HEK293 (cell line): ENCODE measurements around the gene RIC8B.

Source experiments
- CTCF ChIP-seq: fragments of 450-650 bp; formaldehyde crosslinking; IDR thresholded peaks from 2 replicates; pipeline ENCODE4 v1.5.1; 2016; ENCODE audit warnings: missing biosample characterization, missing genetic modification characterization
- KLF8 ChIP-seq: fragments of 450-650 bp; formaldehyde crosslinking; IDR thresholded peaks from 2 replicates; pipeline ENCODE4 v1.5.1; 2016; ENCODE audit warnings: missing biosample characterization, missing genetic modification characterization
- PRDM1 ChIP-seq: fragments of 450-650 bp; formaldehyde crosslinking; IDR thresholded peaks from 2 replicates; pipeline ENCODE4; 2016; ENCODE audit warnings: missing biosample characterization, missing genetic modification characterization
- ZBTB20 ChIP-seq: fragments of 450-650 bp; formaldehyde crosslinking; IDR thresholded peaks from 2 replicates; pipeline ENCODE4 v1.5.1; 2016; ENCODE audit warnings: missing biosample characterization, missing genetic modification characterization
- ZNF24 ChIP-seq: fragments of 450-650 bp; formaldehyde crosslinking; IDR thresholded peaks from 2 replicates; pipeline ENCODE4 v1.5.1; 2016; ENCODE audit warnings: missing biosample characterization, missing genetic modification characterization
- ZNF26 ChIP-seq: fragments of 450-650 bp; formaldehyde crosslinking; IDR thresholded peaks from 2 replicates; pipeline ENCODE4 v1.5.1; 2016; ENCODE audit warnings: missing biosample characterization, missing genetic modification characterization
- ZNF404 ChIP-seq: fragments of 450-650 bp; formaldehyde crosslinking; IDR thresholded peaks from 2 replicates; pipeline ENCODE4 v1.5.1; 2017; ENCODE audit warnings: missing biosample characterization, missing genetic modification characterization
- ZNF600 ChIP-seq: fragments of 450-650 bp; formaldehyde crosslinking; IDR thresholded peaks from 2 replicates; pipeline ENCODE4 v1.5.1; 2016; ENCODE audit warnings: missing biosample characterization, missing genetic modification characterization
- TF ChIP-seq, protein P1 (sequence below): fragments of 450-650 bp; formaldehyde crosslinking; IDR thresholded peaks from 2 replicates; pipeline ENCODE4 v1.5.1; 2017; ENCODE audit warnings: missing biosample characterization, missing genetic modification characterization
- TF ChIP-seq, protein P2 (sequence below): fragments of 450-650 bp; formaldehyde crosslinking; IDR thresholded peaks from 2 replicates; pipeline ENCODE4 v1.5.1; 2016; ENCODE audit warnings: missing biosample characterization, missing genetic modification characterization
- TF ChIP-seq, protein P3 (sequence below): sonication (generic); formaldehyde crosslinking; IDR thresholded peaks from 2 replicates; pipeline ENCODE4 v1.8.1; 2022; ENCODE audit warnings: mild to moderate bottlenecking, moderate library complexity, missing genetic modification reagents
- TF ChIP-seq, protein P4 (sequence below): fragments of 450-650 bp; formaldehyde crosslinking; IDR thresholded peaks from 2 replicates; pipeline ENCODE4 v1.5.1; 2016; ENCODE audit warnings: missing biosample characterization, missing genetic modification characterization

DNA sequence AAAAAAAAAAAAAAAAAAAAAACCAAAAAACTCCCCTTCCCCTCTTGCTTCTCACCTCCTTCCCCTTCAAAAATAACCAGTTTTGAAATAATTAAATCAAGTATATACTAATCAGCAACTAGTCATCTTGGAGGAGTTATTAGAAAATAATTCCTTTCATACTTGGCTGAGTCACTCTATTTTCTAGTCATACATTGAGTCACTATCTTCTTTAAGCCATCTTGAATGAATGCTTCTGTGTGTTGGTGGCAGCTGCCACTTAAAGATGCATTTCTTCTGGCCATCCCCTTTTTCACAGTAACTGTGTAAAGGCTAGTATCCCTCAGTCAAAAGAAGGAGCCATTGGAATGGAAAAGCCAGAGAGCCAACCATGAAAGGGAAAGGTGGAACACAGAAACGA lies 97.0 kb downstream of the RIC8B start:
- TF ChIP-seq, protein P1, sequence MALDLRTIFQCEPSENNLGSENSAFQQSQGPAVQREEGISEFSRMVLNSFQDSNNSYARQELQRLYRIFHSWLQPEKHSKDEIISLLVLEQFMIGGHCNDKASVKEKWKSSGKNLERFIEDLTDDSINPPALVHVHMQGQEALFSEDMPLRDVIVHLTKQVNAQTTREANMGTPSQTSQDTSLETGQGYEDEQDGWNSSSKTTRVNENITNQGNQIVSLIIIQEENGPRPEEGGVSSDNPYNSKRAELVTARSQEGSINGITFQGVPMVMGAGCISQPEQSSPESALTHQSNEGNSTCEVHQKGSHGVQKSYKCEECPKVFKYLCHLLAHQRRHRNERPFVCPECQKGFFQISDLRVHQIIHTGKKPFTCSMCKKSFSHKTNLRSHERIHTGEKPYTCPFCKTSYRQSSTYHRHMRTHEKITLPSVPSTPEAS (tag by site-specific recombination) = no peak
- TF ChIP-seq ZBTB20 (tag by site-specific recombination) (no peak), ZNF26 (tag by site-specific recombination) (no peak), PRDM1 (tag by site-specific recombination) (no peak), ZNF24 (tag by site-specific recombination) (no peak), ZNF600 (tag by site-specific recombination) (no peak), CTCF (tag by site-specific recombination) (no peak), ZNF404 (tag by site-specific recombination) (no peak), KLF8 (tag by site-specific recombination) (no peak)
- TF ChIP-seq, protein P2, sequence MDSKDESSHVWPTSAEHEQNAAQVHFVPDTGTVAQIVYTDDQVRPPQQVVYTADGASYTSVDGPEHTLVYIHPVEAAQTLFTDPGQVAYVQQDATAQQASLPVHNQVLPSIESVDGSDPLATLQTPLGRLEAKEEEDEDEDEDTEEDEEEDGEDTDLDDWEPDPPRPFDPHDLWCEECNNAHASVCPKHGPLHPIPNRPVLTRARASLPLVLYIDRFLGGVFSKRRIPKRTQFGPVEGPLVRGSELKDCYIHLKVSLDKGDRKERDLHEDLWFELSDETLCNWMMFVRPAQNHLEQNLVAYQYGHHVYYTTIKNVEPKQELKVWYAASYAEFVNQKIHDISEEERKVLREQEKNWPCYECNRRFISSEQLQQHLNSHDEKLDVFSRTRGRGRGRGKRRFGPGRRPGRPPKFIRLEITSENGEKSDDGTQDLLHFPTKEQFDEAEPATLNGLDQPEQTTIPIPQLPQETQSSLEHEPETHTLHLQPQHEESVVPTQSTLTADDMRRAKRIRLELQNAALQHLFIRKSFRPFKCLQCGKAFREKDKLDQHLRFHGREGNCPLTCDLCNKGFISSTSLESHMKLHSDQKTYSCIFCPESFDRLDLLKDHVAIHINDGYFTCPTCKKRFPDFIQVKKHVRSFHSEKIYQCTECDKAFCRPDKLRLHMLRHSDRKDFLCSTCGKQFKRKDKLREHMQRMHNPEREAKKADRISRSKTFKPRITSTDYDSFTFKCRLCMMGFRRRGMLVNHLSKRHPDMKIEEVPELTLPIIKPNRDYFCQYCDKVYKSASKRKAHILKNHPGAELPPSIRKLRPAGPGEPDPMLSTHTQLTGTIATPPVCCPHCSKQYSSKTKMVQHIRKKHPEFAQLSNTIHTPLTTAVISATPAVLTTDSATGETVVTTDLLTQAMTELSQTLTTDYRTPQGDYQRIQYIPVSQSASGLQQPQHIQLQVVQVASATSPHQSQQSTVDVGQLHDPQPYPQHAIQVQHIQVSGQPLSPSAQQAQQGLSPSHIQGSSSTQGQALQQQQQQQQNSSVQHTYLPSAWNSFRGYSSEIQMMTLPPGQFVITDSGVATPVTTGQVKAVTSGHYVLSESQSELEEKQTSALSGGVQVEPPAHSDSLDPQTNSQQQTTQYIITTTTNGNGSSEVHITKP (tag by site-specific recombination) = no peak
- TF ChIP-seq, protein P3, sequence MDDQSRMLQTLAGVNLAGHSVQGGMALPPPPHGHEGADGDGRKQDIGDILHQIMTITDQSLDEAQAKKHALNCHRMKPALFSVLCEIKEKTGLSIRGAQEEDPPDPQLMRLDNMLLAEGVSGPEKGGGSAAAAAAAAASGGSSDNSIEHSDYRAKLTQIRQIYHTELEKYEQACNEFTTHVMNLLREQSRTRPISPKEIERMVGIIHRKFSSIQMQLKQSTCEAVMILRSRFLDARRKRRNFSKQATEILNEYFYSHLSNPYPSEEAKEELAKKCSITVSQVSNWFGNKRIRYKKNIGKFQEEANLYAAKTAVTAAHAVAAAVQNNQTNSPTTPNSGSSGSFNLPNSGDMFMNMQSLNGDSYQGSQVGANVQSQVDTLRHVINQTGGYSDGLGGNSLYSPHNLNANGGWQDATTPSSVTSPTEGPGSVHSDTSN (CRISPR knock-in tag) = no peak
- TF ChIP-seq, protein P4, sequence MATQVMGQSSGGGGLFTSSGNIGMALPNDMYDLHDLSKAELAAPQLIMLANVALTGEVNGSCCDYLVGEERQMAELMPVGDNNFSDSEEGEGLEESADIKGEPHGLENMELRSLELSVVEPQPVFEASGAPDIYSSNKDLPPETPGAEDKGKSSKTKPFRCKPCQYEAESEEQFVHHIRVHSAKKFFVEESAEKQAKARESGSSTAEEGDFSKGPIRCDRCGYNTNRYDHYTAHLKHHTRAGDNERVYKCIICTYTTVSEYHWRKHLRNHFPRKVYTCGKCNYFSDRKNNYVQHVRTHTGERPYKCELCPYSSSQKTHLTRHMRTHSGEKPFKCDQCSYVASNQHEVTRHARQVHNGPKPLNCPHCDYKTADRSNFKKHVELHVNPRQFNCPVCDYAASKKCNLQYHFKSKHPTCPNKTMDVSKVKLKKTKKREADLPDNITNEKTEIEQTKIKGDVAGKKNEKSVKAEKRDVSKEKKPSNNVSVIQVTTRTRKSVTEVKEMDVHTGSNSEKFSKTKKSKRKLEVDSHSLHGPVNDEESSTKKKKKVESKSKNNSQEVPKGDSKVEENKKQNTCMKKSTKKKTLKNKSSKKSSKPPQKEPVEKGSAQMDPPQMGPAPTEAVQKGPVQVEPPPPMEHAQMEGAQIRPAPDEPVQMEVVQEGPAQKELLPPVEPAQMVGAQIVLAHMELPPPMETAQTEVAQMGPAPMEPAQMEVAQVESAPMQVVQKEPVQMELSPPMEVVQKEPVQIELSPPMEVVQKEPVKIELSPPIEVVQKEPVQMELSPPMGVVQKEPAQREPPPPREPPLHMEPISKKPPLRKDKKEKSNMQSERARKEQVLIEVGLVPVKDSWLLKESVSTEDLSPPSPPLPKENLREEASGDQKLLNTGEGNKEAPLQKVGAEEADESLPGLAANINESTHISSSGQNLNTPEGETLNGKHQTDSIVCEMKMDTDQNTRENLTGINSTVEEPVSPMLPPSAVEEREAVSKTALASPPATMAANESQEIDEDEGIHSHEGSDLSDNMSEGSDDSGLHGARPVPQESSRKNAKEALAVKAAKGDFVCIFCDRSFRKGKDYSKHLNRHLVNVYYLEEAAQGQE (tag by site-specific recombination) = no peak
